RPMI8226 (cell line): Measurements from ENCODE around the gene NRROS.
A peak's percentile ranks its signal among the peaks of the same experiment; 100 is the strongest.

Source experiments
- DNase-seq: peaks from one replicate; pipeline ENCODE4 v3.0.0-alpha.2; 2015

NRROS gene

GRCh38 chr3:196689941-196690660 lies 50.6 kb downstream of the NRROS start:
- no peak for DNase-seq

DNA sequence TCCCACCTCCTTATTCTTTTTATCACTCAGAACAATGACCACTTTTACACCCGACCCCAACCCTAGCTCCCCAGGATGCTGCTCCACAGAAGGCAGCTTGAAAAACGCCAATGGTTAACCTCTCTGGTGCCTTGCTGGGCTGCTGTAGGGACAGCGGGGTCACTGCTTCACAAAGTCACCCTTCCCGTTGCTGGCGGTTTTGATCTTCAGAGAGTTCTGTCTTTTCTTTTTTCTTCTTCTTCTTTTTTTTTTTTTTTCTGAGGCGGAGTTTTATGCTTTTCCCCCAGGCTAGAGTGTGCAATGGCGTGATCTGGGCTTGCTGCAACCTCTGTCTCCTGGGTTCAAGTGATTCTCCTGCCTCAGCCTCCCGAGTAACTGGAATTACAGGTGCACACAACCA lies 51.9 kb downstream of the NRROS start:
- no peak for DNase-seq

- peak; percentile 32 for DNase-seq
These were observed 54.7 kb downstream of the NRROS start for GRCh38 chr3:196694202-196694638.

DNA sequence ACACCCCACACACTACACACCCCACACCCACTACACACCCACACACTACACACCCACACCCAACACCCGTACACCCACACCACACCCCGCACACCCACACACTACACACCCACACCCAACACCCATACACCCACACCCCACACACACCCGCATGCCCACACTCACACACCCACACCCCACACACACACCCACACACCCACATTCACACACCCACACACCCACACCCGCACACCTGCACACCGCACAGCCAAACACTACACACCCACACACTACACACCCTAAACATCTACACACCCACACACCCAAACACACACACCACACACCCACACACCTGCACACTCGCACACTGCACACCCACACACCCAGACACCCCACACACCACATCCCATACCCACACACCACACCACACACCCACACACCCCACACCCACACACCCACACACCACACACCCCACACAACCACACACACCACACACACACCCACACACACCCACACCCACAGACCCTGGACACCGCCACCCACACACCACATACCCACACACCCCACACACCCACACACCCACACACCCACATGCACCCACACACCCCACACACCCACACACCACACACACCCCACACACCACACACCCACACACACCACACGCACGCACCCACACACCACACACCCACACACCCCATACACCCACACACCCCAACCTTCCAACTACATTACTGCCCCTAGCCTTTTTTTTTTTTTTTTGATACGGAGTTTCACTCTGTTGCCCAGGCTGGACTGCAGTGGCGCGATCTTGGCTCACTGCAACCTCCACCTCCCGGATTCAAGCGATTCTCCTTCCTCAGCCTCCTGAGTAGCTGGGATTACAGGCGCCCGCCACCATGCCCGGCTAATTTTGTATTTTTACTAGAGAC lies 55.7 kb downstream of the NRROS start:
- no peak for DNase-seq

GRCh38 chr3:196695849-196696226 lies 56.3 kb downstream of the NRROS start:
- no peak for DNase-seq

GRCh38 chr3:196697270-196697669 lies 57.8 kb downstream of the NRROS start:
- DNase-seq: no peak

- DNase-seq: no peak
These were observed 60.3 kb downstream of the NRROS start for GRCh38 chr3:196699749-196700148.

- DNase-seq: no peak
These were observed 61.3 kb downstream of the NRROS start for GRCh38 chr3:196700801-196701200.

- no peak for DNase-seq
These were observed 66.8 kb downstream of the NRROS start for GRCh38 chr3:196706327-196706726.

- DNase-seq: no peak
These were observed 67.2 kb downstream of the NRROS start for GRCh38 chr3:196706731-196707130.

DNA sequence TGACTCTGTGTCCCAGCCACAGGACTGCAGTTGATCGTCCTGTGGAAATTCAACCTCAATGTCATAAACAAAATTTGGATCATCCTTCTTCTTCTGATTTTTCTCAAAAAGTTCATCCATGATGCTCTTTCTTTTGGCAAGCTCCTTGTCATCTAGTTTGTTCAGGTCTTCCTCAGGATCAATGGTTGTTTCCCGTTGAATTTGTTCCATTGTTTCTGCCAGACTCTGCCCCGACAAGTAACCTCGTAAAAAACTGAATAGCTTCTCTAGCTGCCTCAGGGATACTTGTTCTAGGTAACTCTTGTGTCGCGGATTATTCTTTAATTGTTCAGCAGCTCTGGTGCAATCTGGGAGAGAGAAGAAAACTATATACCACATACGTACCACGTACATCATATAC lies 68.1 kb downstream of the NRROS start:
- DNase-seq: no peak

DNA sequence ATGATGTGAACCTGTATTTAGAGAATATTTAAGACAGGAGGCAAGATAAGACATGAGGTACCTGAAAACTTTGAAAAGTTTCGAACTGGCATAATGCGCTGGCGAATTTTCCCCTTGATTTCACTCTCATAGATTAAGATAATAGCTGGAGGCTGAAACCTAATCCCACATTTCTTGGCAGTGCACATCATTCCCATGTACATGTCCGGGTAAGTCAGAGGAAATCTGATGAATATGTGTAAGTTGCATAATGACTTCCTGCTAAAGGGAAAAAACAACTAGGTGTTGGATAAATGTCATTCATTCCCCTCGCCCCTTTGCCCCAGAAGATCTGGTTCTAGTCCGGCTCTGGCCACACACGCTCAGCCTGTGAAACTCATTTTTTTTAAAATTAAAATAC lies 69.0 kb downstream of the NRROS start:
- DNase-seq: no peak
